Stimulated activated CD8-positive, alpha-beta memory T cell treated with anti-CD3 and anti-CD28 coated beads, Interleukin-4, amount 100 ng/mL, for 48 hours (primary cell): Measurements from ENCODE around the gene ABCD1.
"Not testable (repeated sequence)": the region's sequence is repeated elsewhere in the genome, so short reads cannot be mapped to it uniquely, and the experiment has no call there.

ENCODE experiments used
- DNase-seq: peaks from one replicate; pipeline ENCODE4 v3.0.0-alpha.2; 2020

Gene ABCD1

DNA sequence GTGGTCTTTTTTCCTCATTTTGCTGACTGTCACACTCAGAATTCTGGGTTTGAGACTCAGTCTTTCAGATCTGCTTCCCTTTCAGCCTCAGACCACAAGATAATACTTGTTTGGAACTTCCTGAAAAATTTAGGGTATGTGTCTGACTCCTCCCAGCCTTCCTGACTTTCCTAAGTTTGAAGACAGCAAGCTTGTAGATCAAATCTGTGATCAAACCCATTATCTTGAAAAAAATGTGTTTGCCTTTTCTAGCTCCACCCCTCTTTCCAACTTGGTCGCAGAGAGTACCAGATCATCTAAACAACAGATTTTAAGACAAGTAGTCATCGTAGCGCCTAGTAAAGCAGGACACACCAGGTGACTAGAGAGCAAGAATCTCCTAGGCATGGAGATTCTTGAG is 10.4 kb upstream of the ABCD1 start:
- no peak for DNase-seq

DNA sequence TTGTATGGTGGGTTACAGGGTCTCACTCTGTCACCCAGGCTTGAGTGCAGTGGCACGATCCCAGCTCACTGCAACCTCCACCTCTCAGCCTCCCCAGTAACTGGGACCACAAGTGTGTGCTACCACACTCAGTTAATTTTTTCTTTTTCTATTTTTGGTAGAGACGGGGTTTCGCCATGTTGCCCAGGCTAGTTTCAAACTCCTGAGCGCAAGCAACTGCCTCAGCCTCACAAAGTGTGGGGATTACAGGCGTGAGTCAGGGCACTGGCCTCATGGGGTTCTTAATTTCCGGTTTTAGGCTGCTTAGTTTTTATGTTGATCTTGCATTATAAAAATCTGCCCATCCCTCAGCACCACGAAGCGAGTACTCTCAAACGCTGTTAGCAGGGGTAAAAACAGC is 7.2 kb upstream of the ABCD1 start:
- no peak for DNase-seq

- no peak for DNase-seq
These were observed 5.4 kb upstream of the ABCD1 start for GRCh38 chrX:153719238-153719637.

DNA sequence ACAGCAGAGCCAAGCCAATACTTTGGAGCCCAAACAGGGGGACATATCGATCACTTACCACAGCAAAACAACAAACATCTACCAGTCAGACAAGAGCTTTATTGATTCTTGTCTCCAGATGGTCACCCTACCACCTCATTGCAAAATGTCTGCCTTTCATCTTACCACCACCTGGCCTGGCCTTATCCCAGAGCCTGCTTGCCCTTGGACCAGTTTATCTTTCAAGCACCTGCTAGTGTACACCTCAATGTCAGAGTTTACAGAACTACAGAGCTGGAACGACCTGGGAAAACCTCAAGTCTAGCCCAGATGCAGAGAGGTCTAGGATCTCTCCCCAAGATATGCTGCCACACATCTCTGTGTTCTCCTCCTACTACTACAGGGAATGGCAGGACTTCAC is 5.0 kb upstream of the ABCD1 start:
- DNase-seq = no peak

GRCh38 chrX:153722704-153723350 is 1.8 kb upstream of the ABCD1 start:
- no peak for DNase-seq

GRCh38 chrX:153723351-153724251 is 1.1 kb upstream of the ABCD1 start:
- peak; percentile 57 for DNase-seq

- peak; percentile 27 for DNase-seq
These were observed 579 bp downstream of the ABCD1 start for GRCh38 chrX:153725039-153725831.

- no peak for DNase-seq
These were observed 1.2 kb downstream of the ABCD1 start for GRCh38 chrX:153725832-153726285.

DNA sequence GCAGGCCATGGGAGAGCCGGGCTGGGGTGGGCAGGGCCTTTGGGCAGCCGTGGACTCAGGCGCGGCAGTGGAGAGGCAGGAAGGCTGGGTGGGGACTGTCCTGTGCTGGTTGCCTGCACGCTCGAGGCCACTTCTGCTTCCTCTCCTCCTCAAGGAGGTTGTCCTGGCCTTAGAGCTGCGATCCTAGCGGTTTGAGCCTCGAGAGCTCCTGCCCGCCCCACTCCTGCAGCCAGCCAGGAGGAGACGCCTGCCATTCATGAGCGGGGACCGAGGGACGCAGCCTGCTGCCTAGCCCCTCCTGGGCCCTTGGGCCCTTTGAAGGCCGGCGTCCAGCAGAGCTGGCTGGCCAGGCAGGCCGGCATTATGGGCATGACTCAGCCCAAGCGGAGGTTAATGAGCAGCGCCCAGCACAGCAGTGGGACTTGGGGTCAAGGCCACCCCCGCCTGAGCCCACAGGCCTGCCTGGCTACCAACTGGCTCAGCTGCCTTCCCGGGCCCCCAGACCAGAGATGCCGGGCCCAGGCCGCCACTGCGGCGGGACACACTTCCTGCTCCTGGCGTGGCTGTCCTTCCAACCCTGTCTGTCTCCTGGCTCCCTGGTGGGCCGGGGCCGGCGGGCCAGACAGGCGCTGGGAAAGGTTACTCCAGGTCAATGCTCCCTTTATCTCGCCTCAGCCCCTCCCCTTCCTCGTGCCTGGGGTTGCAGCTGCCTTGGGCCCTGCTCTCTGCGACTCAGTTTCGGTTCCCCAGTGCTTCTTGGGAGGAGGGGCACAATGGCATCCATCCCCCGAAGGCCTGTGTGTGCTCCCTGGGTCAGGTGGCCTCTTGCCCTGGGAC is 1.8 kb downstream of the ABCD1 start:
- DNase-seq = peak; percentile 41

DNA sequence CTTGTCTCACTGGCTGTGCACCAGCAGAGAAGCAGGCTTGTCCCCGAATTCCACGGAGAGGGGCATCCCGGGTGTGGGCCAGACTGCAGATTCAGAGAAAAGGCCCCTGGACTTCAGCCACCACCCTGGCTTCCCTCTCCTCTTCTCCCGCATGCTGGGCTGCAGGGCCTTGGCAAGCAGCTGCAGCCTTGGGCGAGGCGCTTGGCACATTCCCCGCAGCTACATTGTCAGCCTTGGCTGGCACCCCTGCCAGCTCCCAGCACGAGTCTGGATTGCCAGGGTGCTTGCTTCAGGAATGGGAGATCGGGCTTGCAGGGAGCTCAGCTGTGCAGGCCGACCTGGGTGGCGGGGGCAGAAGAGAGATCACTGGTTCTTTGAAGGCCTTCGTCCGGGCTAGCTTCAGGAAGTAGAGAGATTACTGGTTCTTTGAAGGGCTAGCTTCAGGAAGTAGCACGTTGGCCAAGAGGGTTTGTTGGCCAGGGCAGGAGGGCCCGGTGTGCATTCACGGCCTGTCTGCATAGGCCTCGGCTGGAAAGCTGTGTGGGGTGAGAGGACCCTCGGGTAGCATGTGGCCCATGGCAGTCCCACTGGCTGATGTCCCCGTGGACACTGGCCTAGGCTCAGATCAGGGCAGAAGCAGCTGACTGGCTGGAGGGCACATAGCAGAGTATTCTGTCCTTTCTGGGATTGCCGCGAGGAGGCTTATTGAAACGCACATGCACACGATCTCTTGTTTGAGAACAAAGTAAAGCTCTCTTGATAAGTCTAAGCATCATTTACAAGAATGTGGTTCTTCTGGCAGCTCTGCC is 2.7 kb downstream of the ABCD1 start:
- DNase-seq = no peak

GRCh38 chrX:153728095-153728494 is 3.4 kb downstream of the ABCD1 start:
- no peak for DNase-seq

- DNase-seq = no peak
These were observed 4.4 kb downstream of the ABCD1 start for GRCh38 chrX:153728951-153729631.

GRCh38 chrX:153730115-153730514 is 5.5 kb downstream of the ABCD1 start:
- not testable (repeated sequence) for DNase-seq

DNA sequence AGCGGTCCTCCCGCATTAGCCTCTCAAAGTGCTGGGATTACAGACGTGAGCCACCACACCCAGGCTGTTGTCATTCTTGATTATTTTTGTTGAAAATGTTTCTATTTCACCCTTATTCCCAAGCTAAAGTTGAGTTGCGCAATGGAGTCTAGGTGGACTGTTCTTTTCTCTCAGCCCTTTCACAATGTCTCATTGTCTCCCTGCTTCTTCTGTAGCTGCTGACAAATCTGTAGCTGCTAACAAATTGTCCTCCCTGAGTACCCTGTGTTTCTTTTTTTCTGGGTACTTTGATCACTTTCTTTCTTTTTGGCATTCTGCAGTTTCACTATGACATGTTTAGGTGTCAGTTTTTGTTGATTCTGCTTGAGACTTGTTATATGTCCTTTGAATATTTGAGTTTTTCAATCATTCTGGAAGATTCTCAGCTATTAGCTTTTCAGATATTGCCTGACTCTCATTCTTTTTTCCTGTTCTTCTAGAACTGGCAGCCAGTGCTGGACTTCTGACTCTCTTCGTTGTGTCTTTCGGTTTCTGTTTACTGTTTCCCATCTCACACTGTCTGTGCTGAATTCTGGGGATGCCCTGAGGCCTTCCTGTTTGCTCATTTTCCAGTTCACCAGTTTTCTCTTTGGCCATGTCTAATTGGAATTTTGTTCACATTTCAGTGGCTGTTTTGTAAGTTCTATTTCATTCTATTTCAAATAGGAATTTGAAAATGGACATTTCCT is 6.6 kb downstream of the ABCD1 start:
- DNase-seq = no peak

DNA sequence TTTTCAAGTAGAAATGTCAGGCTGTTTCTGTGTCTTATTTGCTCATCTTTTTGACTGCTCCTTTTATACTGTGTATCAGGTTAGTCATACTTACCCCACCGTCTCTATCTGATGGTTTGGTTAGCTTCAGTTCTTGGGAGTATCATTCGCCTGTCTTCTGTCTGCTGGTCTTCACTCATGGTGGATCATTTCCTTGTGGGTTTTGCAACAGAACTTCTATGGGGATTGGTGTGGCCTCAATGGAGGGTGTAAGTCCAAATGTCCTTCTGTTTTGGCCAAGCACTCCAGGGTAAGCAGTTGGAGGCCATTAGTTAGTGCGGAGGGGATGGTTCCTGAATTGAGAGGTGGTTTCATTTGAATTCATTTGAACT is 7.2 kb downstream of the ABCD1 start:
- DNase-seq = no peak

GRCh38 chrX:153732401-153732800 is 7.7 kb downstream of the ABCD1 start:
- DNase-seq = no peak

DNA sequence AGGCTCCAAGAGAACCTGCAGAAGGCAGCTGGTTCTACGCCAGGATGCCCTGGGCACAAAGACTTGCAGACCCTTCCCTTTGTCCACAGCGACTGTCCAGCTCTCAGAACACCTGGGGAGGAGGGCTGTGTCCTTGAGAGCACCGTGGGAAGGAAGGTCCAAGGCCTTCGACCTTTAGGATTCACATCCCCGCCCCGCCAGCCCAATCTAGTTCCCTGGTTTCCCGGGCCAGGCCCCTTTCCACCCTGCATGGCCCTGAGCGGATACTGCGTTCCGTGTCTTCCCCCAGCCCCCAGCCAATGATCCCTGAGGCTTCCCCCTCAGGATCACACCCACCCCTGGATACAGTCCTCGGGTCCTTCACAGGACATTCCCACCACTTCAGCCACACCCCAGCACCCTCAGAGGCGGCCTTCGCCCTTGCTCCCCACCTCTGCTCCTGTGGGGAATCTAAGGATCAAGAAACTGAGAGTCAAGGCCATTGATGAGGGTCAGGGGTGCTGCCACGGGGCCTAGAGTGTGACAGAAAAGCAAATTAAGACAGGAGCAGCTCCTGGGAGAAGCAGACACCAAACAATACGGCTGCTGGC is 9.1 kb downstream of the ABCD1 start:
- DNase-seq = no peak

DNA sequence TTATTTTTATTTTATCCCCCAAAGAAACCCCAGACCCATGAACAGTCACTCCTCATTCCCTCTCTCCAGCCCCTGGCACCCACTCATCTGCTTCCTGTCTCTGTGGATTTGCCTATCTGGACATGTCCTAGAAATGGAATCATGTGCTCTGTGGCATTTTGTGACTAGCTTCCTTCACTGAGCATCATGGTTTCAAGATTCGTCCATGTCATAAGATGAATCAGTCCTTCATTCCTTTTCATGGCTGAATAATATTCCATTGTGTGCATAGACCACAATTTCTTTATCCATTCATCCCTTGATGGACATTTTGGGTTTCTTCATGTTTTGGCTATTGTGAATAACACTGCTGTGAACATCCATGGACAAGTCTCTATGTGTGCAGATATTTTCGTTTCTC is 10.2 kb downstream of the ABCD1 start:
- DNase-seq = no peak

- DNase-seq = no peak
These were observed 10.6 kb downstream of the ABCD1 start for GRCh38 chrX:153735274-153735673.
